ENCODE measurements around the gene XYLB.
A peak's percentile ranks its signal among the peaks of the same experiment; 100 is the strongest.
"Not testable (repeated sequence)": the region's sequence is repeated elsewhere in the genome, so short reads cannot be mapped to it uniquely, and the experiment has no call there.

Gene XYLB

DNA sequence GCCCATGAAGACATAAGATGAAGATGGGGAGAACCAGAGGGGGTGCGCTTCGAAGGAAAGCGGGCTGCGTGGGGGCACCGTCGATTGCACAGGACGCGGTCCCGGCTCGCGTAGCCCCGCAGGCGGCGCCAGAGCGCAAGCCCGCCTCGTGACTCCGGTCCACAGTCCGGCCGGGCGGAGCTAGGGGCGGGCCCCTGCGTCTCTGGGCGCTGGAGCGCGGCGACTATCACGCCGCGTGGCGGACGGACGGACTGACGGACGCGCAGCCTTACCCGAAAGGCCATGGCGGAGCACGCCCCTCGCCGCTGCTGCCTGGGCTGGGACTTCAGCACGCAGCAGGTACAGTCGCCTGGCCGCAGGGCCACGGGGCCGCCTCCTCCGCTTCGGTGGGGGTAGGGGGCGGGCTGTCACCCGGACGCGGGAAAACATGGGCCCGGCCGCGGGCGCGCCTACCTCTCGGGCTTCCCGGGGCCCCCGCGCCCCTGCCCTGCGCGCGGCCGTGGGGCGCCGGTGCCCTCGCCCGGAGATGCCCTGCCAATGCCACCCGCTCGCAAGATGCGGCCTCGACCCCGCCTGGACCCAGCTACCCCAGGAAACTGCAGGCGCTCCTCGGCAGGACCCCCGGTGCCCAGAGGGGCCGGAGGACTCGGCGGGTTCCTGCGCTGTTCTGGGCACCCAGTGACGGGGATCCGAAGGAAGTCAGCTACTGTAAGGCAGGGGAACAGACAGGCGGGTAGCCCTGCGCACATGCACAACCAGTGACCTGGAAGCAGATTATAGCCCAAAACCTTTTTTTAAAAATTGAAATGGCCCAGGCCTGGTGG is at the start of gene XYLB:
Gene XYLB (plus strand): TSS at position 199 of the 824 bp plus-strand sequence. CDS start 84 bp downstream, at position 283.
- DNase-seq = peak; percentile 64 to 65

DNA sequence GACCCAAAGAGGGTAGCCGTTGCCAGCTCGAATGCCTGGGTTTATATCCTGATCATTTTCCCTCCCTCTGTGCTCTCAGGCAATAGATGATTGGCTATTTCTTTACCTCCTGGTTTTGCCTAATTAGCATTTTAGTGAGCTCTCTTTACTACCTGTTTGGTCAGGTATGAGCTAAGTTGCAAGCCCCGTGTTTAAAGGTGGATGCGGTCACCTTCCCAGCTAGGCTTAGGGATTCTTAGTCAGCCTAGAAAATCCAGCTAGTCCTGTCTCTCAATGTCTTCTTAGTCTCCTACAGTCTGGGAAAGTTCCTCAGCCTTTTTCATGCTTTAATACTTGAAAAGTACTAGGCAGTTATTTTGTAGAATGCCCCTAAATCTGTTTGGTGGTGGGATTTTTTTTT is 49.5 kb upstream of the XYLB start:
- not testable (repeated sequence) for DNase-seq

GRCh38 chr3:38297537-38297936 is 49.0 kb upstream of the XYLB start:
- no peak for DNase-seq

DNA sequence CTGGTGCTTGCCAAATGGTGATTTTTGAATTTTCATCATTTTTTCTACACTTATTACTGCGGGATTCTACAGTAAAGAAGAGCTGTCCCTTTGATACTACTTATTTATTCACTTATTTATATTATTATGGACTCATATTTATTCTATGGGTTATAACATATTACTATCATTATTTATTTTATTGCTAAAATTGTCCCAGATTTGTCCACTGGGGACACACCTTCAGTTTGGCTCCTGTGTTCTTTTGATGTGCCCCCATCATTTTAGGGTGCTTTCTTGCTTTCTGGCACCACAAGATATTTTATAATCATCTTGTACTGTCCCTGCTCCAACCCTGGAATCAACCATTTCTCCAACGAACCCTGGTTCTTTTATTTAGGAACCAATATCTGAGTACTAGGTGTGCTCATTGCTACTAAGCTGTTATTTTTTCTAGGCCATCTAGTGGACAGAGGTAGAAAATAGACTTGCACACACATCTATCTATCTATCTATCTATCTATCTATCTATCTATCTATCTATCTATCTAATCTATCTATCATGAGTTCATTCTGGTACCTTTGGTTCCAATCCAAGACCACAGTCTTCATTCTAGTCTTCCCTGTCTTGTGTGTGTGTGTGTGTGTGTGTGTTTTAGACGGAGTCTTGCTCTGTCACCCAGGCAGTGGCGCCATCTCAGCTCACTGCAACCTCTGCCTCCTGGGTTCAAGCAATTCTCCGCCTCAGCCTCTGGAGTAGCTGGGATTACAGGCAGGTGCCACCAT is 48.5 kb upstream of the XYLB start:
- DNase-seq = no peak

GRCh38 chr3:38306941-38307340 is 39.6 kb upstream of the XYLB start:
- no peak for DNase-seq

DNA sequence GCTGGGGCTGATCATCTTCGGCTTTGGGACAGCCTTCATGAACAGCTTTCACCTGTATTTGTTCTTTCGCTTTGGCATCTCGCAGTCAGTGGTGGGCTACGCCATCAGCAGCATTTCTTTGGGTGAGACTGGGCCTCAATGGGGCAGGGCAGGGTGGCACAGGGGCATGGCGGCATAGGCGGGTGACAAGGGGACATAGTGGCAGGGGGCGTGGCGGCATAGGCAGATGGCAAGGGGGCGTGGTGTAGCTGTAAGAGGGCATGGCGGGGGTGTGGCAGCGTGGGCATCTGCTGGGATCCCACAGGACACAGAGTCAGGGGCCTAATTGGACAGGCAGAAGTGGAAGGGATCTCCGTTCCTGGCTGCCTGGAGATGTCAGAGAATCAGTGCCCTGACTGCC is 39.0 kb upstream of the XYLB start:
- DNase-seq = no peak

DNA sequence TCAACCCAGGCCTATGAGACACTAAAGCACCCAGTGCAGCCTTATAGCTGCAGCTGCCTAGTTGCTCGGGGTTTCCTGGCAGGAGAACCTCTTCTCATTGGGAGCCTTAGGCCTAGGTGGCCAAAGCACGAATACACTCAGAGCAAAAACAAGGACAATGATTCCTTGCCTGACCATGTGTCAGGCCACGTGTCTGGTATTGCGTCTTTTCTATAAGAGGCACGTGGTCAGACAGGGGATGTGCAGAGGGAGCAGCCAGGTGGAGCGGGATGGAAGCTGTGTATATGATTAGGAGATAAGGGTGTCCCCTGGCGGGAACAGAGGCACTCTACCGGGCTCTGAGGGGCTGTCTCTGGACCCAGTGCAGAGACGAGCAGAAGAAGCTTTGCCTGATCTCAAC is 38.1 kb upstream of the XYLB start:
- DNase-seq = no peak

- no peak for DNase-seq
These were observed 35.1 kb upstream of the XYLB start for GRCh38 chr3:38311476-38311875.

- no peak for DNase-seq
These were observed 34.6 kb upstream of the XYLB start for GRCh38 chr3:38311941-38312340.

DNA sequence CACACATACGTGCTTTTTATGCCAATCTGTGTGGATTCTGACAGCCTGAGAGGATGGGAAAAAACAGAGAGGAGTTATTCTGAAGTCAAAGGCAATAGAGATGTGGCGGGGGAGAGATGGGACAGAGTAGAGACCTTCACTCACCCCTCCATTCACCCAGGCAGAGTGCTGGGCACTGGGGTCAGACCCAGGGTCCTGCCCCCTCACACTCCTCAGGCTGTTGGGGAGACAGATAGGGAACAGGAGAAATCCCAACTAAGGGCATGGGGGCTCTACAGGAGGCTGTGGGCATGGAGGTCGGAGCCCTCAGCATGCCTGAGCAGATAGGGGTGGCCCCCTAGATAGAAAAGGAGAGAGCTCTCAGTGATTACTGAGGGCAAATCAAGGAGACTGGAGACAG is 34.2 kb upstream of the XYLB start:
- no peak for DNase-seq

DNA sequence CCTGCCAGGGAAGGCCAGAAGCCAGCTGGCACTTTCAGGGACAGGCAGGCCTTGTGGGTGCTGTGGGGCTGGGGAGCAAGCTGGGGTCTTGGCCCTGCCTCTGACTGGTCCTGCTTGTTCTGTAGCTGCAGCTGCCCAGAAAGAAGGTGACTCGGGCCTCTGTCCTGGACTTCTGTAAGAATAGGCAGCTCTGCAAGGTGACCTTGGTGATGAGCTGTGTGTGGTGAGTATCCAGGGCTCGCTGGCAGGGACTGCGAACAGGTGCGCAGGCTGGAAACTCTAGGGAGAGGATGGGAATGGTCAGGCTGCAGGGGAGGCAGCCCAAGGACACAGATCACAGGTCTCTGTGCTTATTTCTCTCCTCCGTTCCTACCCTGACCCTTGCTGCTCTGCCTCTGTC is 33.3 kb upstream of the XYLB start:
- no peak for DNase-seq

DNA sequence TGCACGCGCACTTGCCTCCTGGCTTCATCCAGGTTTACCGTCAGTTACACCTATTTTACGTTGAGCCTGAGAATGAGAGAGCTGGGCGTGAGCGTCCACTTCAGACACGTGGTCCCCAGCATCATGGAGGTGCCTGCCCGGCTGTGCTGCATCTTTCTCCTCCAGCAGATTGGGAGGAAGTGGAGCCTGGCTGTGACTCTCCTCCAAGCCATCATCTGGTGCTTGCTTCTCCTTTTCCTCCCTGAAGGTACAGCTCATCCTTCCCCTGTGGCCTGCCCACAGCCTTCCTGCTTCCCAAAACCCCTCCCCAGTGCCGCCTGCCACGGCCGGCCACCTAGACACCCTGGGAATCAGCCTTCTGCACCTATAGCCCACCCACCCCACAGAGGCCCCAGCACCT is 32.9 kb upstream of the XYLB start:
- no peak for DNase-seq

GRCh38 chr3:38314112-38314763 is 32.3 kb upstream of the XYLB start:
- no peak for DNase-seq

DNA sequence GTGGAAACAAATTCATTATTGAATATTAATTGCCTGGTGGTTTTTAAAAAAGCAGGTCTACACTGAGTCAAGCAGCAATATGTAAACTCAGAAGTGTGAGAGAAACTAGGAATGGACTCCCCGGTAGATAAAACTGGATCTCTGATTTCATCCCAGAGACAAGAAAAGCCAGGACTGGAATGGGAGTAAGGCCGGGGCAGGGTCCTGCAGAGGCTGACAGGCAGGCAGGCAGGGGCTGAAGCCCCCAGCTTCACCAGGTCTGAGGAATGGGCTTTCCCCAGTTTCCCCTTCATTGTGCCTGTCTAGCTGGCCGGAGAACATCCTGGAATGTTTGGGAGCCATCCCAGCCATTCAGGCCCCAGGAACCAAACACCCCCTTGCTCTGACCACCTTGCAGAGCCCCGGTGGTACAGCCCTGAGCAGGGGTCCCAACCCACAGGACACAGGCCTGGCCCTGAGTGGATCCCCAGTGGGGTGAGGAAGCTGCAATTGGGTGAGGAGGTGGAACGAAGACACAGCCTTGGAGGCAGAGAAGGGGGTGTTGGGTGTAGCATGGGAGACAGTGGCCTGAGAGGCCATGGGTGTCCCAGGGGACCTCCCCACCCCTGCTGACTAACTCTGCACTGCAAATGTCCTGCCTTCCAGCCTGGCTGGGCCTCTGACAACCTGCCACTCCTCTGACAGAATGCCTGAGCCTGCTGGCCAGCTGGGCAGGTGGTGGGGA is 31.7 kb upstream of the XYLB start:
- DNase-seq = no peak

DNA sequence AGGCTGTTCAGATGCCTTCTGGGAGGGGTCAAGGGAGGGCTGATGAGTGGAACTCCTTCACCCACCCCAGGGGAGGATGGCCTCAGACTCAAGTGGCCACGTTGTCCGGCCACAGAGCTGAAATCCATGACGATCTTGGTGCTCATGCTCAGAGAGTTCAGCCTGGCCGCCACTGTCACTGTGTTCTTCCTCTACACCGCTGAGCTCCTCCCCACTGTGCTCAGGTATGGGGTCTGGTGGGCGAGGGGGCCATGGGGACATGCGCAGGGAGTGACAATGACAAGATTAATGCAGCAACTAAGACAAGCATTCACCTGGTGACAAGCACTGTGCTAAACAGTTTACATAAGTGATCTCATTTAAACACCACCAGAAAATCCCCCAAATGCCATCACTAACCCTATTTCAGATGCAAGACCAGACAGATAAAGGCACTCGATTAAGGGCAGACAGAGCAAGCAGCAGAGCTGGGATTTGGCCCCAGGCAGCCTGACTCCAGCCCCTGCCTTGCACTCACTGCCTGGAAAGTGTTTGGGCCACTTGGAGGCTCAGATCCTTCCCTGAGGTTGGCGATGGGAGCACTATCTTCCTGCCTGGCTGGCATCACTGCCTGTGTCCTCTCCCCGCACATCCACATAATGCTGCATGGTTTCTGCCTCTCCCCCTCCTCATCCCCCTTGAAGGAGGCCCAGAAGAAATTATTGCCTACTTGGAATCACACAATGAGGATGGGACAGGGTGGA is 30.9 kb upstream of the XYLB start:
- no peak for DNase-seq

GRCh38 chr3:38316356-38317191 is 30.0 kb upstream of the XYLB start:
- DNase-seq = no peak

- no peak for DNase-seq
These were observed 29.3 kb upstream of the XYLB start for GRCh38 chr3:38317192-38317759.

DNA sequence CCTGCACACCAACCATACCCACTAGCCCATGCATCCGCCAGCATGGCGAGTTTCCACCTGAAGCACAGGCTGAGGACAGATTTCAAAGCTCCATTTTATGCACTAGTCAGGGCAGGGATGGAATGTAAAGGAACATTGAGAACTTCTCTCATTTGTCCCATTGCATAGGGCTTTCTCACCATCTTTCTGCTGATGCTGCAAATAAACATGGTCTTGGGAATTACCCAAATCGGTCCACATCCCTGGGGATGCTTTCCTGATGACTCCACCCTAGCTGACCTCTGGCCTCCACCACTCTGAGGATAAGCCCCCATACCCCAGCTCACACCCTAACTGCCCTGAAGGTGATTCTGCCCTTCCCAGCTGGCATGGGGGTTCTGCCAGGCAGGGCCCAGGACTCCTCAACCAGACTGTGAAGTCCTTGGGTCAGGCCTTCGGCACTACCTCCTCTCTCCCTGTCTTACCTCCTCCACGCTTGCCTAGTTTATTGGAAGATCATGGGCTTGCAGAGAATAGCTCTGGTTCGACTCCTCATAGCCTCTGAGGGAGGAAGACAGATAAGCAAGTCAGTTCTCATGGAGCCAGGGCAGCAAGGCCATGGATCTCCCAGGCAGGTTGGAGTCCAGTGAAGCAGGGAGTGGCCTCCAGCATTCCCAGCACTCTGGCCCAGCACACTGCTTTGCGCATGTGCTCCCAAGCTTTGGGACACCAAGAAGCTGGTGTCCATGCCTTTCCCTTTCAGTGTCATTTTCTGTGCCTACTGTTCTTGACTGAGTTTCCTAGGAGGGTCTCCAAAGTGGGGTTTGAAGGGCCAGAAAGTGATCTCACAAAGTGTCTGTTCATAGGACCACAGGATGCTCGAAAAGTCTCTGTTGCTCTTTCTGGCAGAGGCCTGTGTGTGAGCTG is 27.6 kb upstream of the XYLB start:
- DNase-seq = no peak

DNA sequence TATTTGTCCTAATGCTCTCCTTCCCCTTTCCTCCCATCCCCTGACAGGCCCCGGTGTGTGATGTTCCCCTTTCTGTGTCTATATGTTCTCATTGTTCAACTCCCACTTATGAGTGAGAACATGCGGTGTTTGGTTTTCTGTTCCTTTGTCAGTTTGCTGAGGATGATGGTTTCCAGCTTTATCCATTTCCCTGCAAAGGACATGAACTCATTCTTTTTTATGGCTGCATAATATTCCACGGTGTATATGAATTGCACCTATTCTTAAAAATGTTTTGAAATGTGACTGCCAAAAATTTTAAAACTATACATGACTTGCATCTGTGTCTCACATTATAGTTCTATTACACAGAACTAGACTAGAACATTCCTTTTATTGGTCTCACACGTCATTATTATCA is 25.9 kb upstream of the XYLB start:
- DNase-seq = not testable (repeated sequence)

- no peak for DNase-seq
These were observed 23.5 kb upstream of the XYLB start for GRCh38 chr3:38323060-38323459.
